Uterus (tissue), 2 donors: ENCODE data around the gene SEMA3D.

Source experiments
- CTCF ChIP-seq, 4 experiments: fragments of 200-600 bp in 2 of 4; fragments of 450-650 bp in 2 of 4; sonication (generic) in 2 of 4; IDR thresholded peaks; one replicate each; pipeline ENCODE4 v1.5.1; 2016 to 2019; ENCODE audit warnings: antibody characterized with exemption in 4 of 4, mild to moderate bottlenecking in 2 of 4, moderate library complexity in 1 of 4
- POLR2A ChIP-seq, 2 donors: fragments of 450-650 bp; IDR thresholded peaks; one replicate each; pipeline ENCODE4 v1.6.1; 2016; ENCODE audit warnings: antibody characterized with exemption in 2 of 2, mild to moderate bottlenecking in 1 of 2, moderate library complexity in 1 of 2

DNA sequence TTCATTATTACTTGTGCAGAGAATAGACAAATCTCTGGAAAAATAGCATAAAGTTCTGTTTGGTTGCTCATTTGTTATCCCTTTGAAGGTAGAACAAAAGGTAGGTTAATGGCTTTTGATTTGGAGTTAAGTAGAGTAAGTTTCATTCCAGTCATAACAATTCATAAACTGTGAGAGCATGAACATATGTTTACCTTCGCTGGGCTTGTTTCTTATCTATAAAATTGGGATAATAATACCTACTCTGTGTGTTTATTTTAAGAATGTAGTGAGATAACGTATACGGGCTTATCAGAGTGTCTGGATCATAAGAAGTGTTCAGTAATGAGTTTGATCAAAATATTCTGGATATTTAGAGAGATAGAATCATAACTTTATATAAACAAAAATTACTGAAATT, 155.4 kb downstream of the SEMA3D start:
- TF ChIP-seq POLR2A (IDR thresholded peaks at IDR 0.05) (no peak), CTCF (IDR thresholded peaks at IDR 0.05) (no peak)
